Stomach (tissue), 9 donors: ENCODE data around the gene SLC4A3. TPM values are rescaled to one million over a fixed set of nuclear protein-coding genes. Genes with fewer than 3 reads are reported as not detected.
"Not testable (repeated sequence)": the region's sequence is repeated elsewhere in the genome, so short reads cannot be mapped to it uniquely, and the experiment has no call there.

ENCODE experiments used
- DNase-seq, 2 donors: peaks; one replicate each; pipeline versions ENCODE4 v3.0.0 to v3.0.0-alpha.2; 2013 to 2019
- H3K27ac ChIP-seq, 5 donors: fragments of 200-600 bp in 4 of 5; sonication (generic) in 4 of 5; one replicate each; pipeline ENCODE4 v1.5.1; 2013 to 2019; ENCODE audit warnings: mild to moderate bottlenecking in 1 of 5, moderate library complexity in 1 of 5
- H3K27me3 ChIP-seq, 3 donors: fragments of 200-600 bp; sonication (generic); one replicate each; pipeline ENCODE4 v1.5.1; 2017 to 2019; ENCODE audit warnings: mixed run types in 1 of 3
- H3K36me3 ChIP-seq, 4 donors: fragments of 200-600 bp; sonication (generic); 1 replicate in 3 of 4; 2 replicates in 1 of 4; pipeline ENCODE4 v1.5.1; 2016 to 2019
- H3K4me1 ChIP-seq, 4 donors: fragments of 200-600 bp; sonication (generic); one replicate each; pipeline ENCODE4 v1.5.1; 2016 to 2019
- H3K4me3 ChIP-seq, 4 donors: fragments of 200-600 bp; sonication (generic) in 3 of 4; one replicate each; pipeline ENCODE4 v1.5.1; 2016 to 2019; ENCODE audit warnings: mild to moderate bottlenecking in 1 of 4
- H3K9me3 ChIP-seq, 4 donors: fragments of 200-600 bp; sonication (generic); one replicate each; pipeline ENCODE4 v1.5.1; 2016 to 2019
- EP300 ChIP-seq: sonication (generic); formaldehyde crosslinking; IDR thresholded peaks from one replicate; pipeline ENCODE4 v1.6.1; 2017; ENCODE audit warnings: antibody characterized with exemption
- POLR2A ChIP-seq, 4 donors: fragments of 450-650 bp; IDR thresholded peaks; one replicate each; pipeline ENCODE4 v1.6.1; 2016; ENCODE audit warnings: antibody characterized with exemption in 4 of 4, control low read depth in 2 of 4, mild to moderate bottlenecking in 1 of 4, moderate library complexity in 1 of 4
- POLR2AphosphoS5 ChIP-seq, 3 donors: sonication (generic); formaldehyde crosslinking; IDR thresholded peaks; one replicate each; pipeline ENCODE4 v1.6.1; 2016; ENCODE audit warnings: antibody characterized with exemption in 3 of 3
- WGBS, 5 donors: extraction: QIAGEN DNeasy Blood & Tissue Kit in 3 of 5; methylation state at CpG; one replicate each; pipeline versions ENCODE4 v1.1.5 to v1.1.7; 2013 to 2018; 5-methylcytosine and 5-hydroxymethylcytosine counted together
- intact Hi-C: fragments of 100-400 bp; cut with DNase I; formaldehyde crosslinking; loops from one replicate; pipeline ENCODE4 v1.15.1; 2023; ENCODE audit warnings: low total_unique reads
- polyA plus RNA-seq, 3 donors: library from polyadenylated mRNA; stranded (reverse); fragments of 200-250 nt; gene quantifications; one replicate each; pipeline ENCODE4 v1.2.3, GENCODE V29; 2013
- total RNA-seq, 5 donors: library from RNA; depleted of rRNA; stranded (reverse); fragments of >200 nt; gene quantifications; one replicate each; pipeline versions ENCODE4 v1.1.0 to v1.2.3, GENCODE V29; 2014 to 2016
- TF ChIP-seq, protein P1 (sequence below), 7 experiments: fragments of 450-650 bp in 4 of 7; fragments of 200-600 bp in 3 of 7; sonication (generic) in 3 of 7; IDR thresholded peaks; one replicate each; pipeline ENCODE4 v1.5.1; 2016 to 2019; ENCODE audit warnings: antibody characterized with exemption in 7 of 7, control low read depth in 2 of 7, mild to moderate bottlenecking in 1 of 7
- donor health status: healthy with polysubstance abuse.
- donor health status: Bipolar disorder and iron deficiency.
- donor health status: healthy.

The SLC4A3 gene
- total and polyA plus RNA-seq, 8 donors, result 0.58 to 22.8 (median 1.6) TPM; not detected in 1

- intact Hi-C loops, result no loop called here
- no peaks in the 10 kb centered on the region for H3K4me1 ChIP-seq
These were observed 52.1 kb downstream of the SLC4A3 start for GRCh38 chr2:219679571-219679970.

DNA sequence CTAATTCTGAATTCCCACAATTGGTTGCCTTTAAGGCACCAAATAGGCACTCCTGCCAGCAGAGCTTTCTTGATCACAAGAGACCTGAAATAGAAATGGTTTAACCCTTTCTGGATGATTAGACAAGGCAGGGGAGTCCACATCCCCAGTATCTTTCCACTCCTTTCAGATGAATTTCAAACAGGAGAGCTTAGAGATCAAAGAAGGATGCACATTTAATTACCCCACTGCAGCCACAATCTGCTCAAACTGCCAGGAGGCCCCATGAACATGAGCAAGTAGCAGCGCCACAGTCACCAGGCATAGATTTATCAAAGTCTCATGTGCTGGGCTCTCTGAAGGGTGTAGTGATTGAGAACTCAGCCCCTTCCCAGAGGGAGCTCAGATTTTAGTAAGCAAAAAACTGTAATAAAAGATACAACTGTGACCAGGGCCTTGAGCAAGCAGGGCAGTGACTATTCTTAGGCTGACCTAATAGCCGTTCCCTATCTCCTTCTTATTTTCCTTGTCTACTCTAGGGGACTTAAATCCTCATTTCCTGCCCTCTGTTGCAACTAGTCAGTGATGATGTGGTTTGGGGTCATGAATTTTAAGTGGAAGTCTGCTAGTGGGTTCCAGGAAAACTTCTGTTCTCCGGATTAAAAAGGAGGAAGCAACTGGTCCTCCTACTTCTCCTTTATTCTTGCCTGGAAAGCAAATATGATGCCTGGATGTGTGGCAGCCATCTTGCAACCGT, 53.7 kb downstream of the SLC4A3 start:
- WGBS, 5 donors, result 75 to 85% (median 81%) methylated on average over 4 of the region's 4 CpGs
- intact Hi-C loops, result no loop called here
- TF ChIP-seq, protein P1, sequence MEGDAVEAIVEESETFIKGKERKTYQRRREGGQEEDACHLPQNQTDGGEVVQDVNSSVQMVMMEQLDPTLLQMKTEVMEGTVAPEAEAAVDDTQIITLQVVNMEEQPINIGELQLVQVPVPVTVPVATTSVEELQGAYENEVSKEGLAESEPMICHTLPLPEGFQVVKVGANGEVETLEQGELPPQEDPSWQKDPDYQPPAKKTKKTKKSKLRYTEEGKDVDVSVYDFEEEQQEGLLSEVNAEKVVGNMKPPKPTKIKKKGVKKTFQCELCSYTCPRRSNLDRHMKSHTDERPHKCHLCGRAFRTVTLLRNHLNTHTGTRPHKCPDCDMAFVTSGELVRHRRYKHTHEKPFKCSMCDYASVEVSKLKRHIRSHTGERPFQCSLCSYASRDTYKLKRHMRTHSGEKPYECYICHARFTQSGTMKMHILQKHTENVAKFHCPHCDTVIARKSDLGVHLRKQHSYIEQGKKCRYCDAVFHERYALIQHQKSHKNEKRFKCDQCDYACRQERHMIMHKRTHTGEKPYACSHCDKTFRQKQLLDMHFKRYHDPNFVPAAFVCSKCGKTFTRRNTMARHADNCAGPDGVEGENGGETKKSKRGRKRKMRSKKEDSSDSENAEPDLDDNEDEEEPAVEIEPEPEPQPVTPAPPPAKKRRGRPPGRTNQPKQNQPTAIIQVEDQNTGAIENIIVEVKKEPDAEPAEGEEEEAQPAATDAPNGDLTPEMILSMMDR (IDR thresholded peaks at IDR 0.05), result no peak
- TF ChIP-seq POLR2A (IDR thresholded peaks at IDR 0.05), result no peak
- no peak for TF ChIP-seq POLR2AphosphoS5 (IDR thresholded peaks at IDR 0.05)
- no peak for TF ChIP-seq EP300
- Histone ChIP-seq H3K4me1 (peaks cover 0 to 13% (median 5%) of the 10 kb centered on the region in 4 donors), H3K4me3 (no peak overlapping the region), H3K27ac (no peak overlapping the region), H3K9me3 (peaks cover 0 to 4% (median 1%) of the 10 kb centered on the region in 4 donors), H3K27me3 (peaks cover 0 to 3% (median under 1%) of the 10 kb centered on the region in 3 donors), H3K36me3 (no peaks in the 10 kb centered on the region)
- DNase-seq, result no peak

More at GRCh38 chr2:219679571-219679970, 52.1 kb downstream of the SLC4A3 start:
- no peak for DNase-seq
- no peak overlapping the region for H3K4me3 ChIP-seq
- 78 to 100% (median 96%) methylated on average over 1 of the region's 1 CpG for WGBS, 5 donors
- peaks cover 0 to 4% (median 1%) of the 10 kb centered on the region in 4 donors for H3K9me3 ChIP-seq
- no peak overlapping the region for H3K27ac ChIP-seq
- TF ChIP-seq POLR2AphosphoS5 (IDR thresholded peaks at IDR 0.05), result no peak
- TF ChIP-seq, protein P1 (IDR thresholded peaks at IDR 0.05), result no peak
- peaks cover 0 to 16% (median 3%) of the 10 kb centered on the region in 3 donors for H3K27me3 ChIP-seq
- H3K36me3 ChIP-seq, result no peaks in the 10 kb centered on the region

DNA sequence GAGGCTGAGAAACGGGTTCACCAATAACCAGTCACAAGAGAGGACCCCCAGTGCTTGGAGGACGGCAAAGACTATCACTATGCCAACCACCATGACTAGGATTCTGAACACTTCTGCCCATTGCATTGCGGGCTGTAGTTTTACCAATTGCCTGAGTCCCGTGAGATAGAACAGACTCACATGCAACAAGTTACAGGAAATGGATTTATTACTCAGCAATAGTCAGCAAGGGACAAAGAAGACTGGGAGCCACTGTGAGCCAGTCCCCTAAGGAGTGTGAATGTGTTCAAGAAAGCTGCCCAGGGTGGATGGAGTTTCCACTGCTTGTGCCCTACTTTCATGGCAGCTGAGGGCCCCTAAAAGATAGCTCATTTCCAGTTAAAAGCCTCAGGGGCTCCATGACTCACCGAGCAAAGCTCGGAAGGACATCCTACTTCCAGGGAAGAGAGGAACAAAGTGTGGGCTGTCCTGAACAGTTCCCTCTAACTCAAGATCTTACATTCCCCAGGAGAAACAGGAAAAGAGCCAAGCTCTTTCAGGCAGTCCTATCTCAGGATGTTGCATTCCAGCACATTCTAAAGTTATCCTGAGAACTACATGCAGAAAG, 54.4 kb downstream of the SLC4A3 start:
- Histone ChIP-seq H3K4me3 (no peak overlapping the region), H3K4me1 (peaks cover 0 to 13% (median 5%) of the 10 kb centered on the region in 4 donors), H3K27me3 (peaks cover 0 to 3% (median 0%) of the 10 kb centered on the region in 3 donors), H3K9me3 (peaks cover 0 to 4% (median 1%) of the 10 kb centered on the region in 4 donors), H3K36me3 (no peaks in the 10 kb centered on the region), H3K27ac (no peak overlapping the region)
- intact Hi-C loops, result no loop called here
- no peak for TF ChIP-seq POLR2A (IDR thresholded peaks at IDR 0.05)
- WGBS, 5 donors, result 81 to 84% (median 83%) methylated on average over 6 of the region's 6 CpGs
- no peak for DNase-seq

GRCh38 chr2:219683474-219683873, 56.0 kb downstream of the SLC4A3 start:
- H3K27ac ChIP-seq, DNase-seq, H3K9me3 ChIP-seq, H3K27me3 ChIP-seq, intact Hi-C loops, H3K4me3 ChIP-seq, H3K36me3 ChIP-seq: not testable (repeated sequence)
- WGBS, 5 donors, result 57 to 67% (median 62%) methylated on average over 2 of the region's 2 CpGs
- peaks cover 0 to 13% (median 5%) of the 10 kb centered on the region in 4 donors for H3K4me1 ChIP-seq

DNA sequence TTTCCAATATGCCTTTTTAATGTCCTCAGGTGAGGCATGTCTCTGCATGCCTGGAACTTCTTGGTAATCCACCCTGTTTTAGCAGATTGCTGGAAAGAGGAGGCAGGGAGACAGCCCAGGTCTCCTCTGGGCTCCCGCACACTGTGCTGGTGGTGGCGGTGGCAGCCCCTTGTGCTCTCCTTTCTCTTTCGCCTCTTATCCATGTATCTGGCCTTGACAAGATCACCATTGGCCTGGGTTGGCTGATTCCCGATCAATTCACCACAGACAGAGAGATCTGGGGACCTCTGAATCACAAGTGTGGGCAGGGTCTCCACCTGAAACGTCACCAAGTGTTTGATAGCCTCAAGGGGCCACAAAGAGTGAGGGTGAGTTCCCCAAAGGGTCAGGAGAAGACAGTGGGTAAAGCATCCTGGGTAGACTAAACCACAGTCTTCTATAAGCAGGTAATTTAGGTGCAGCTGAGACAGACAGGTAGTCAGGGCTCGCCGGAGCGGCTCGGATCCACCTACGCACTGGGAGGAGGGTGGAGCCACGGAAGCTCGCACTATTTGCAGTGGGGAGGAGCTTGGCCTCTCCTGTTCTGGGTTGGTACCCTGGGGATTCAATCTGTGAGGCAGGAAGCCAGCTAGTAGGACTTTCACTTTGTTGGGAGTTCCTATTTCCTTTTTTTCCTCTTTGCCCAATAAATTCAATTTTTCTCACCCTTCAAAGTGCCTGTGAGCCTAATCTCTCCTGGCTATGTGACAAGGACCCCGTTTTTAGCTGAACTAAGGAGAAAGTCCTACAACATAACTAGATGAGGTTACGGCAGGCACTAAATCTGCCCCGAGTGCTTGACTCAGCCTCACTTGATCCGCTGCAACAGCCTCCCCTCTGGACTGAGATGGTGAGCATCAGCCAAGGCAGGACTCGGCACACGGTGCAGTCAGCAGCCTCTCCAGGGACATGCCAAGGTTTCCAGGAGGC, 57.6 kb downstream of the SLC4A3 start:
- TF ChIP-seq EP300 (no peak), POLR2AphosphoS5 (IDR thresholded peaks at IDR 0.05) (peak in 2 of 3 donors; percentile 16)
- TF ChIP-seq, protein P1 (IDR thresholded peaks at IDR 0.05), result peak in 1 of 7 experiments; percentile 7
- Histone ChIP-seq H3K4me1 (peaks cover 0 to 18% (median 7%) of the 10 kb centered on the region in 4 donors), H3K9me3 (peaks cover 0 to 3% (median 0%) of the 10 kb centered on the region in 4 donors), H3K36me3 (no peaks in the 10 kb centered on the region), H3K27me3 (no peaks in the 10 kb centered on the region), H3K27ac (peak overlapping the region in 3 of 5 donors; percentile 18 to 82 (median 73)), H3K4me3 (peak overlapping the region; percentile 38 to 50 (median 44))
- intact Hi-C loops, result no loop called here
- WGBS, 5 donors, result 22 to 34% (median 27%) methylated on average over 18 of the region's 18 CpGs
- DNase-seq, result peak; percentile 73 to 87
